GM23338 (cell line): ENCODE measurements around the gene APELA. TPM values are rescaled to one million over a fixed set of nuclear protein-coding genes. Genes with fewer than 3 reads are reported as not detected.
A peak's percentile ranks its signal among the peaks of the same experiment; 100 is the strongest.
"Not testable (repeated sequence)": the region's sequence is repeated elsewhere in the genome, so short reads cannot be mapped to it uniquely, and the experiment has no call there.

Source experiments
- ATAC-seq: fragments of 200-7000 bp; cut with Tn5 transposase; 3 replicates; pipeline ENCODE4 v1.9.1; 2020
- DNase-seq: peaks from one replicate; pipeline ENCODE4 v3.0.0-alpha.2; 2015; ENCODE audit warnings: low spot score
- H2AFZ ChIP-seq: fragments of 200-600 bp; sonication (generic); 2 replicates; pipeline ENCODE4 v1.8.0; 2016; ENCODE audit warnings: antibody characterized with exemption, mild to moderate bottlenecking, moderate library complexity
- H3F3A ChIP-seq: fragments of 200-600 bp; sonication (generic); replicated peaks from 2 replicates; pipeline ENCODE4 v1.8.0; 2017; ENCODE audit warnings: antibody characterized with exemption, mixed run types, low read depth
- H3K27ac ChIP-seq: fragments of 200-600 bp; sonication (generic); 2 replicates; pipeline ENCODE4 v1.6.1; 2016; ENCODE audit warnings: low read depth
- H3K27me3 ChIP-seq: fragments of 200-600 bp; sonication (generic); 2 replicates; pipeline ENCODE4 v1.8.0; 2016; ENCODE audit warnings: mild to moderate bottlenecking, mixed run types, moderate library complexity; ENCODE audit not compliant: insufficient read depth
- H3K36me3 ChIP-seq: fragments of 200-600 bp; sonication (generic); 2 replicates; pipeline ENCODE4 v1.8.0; 2016; ENCODE audit warnings: mild to moderate bottlenecking; ENCODE audit not compliant: insufficient read depth
- H3K4me1 ChIP-seq: fragments of 200-600 bp; sonication (generic); 2 replicates; pipeline ENCODE4 v1.8.0; 2016; ENCODE audit warnings: mild to moderate bottlenecking, moderate library complexity; ENCODE audit not compliant: insufficient read depth
- H3K4me2 ChIP-seq: fragments of 200-600 bp; sonication (generic); 2 replicates; pipeline ENCODE4 v1.7.1; 2017; ENCODE audit warnings: mixed run types
- H3K4me3 ChIP-seq: fragments of 200-600 bp; sonication (generic); 2 replicates; pipeline ENCODE4 v1.6.1; 2016; ENCODE audit warnings: mixed run types
- H3K79me2 ChIP-seq: fragments of 200-600 bp; sonication (generic); replicated peaks from 2 replicates; pipeline ENCODE4 v1.8.0; 2017; ENCODE audit warnings: mild to moderate bottlenecking; ENCODE audit not compliant: insufficient read depth
- H3K9me2 ChIP-seq: fragments of 200-600 bp; sonication (generic); 2 replicates; pipeline ENCODE4 v1.8.0; 2017; ENCODE audit not compliant: insufficient read depth
- H4K20me1 ChIP-seq: fragments of 200-600 bp; sonication (generic); replicated peaks from 2 replicates; pipeline ENCODE4 v1.8.0; 2017; ENCODE audit warnings: mild to moderate bottlenecking; ENCODE audit not compliant: insufficient read depth
- H3K27ac Mint-ChIP-seq: 2 replicates; pipeline ENCODE4 v1.8.0; 2020; ENCODE audit warnings: inconsistent platforms, mild to moderate bottlenecking, moderate library complexity, mixed read lengths
- H3K27me3 Mint-ChIP-seq: 3 replicates; pipeline ENCODE4 v1.8.0; 2022; ENCODE audit warnings: low read depth, mild to moderate bottlenecking, moderate library complexity, mixed read lengths, inconsistent platforms; ENCODE audit not compliant: insufficient read depth, poor library complexity
- H3K36me3 Mint-ChIP-seq: 3 replicates; pipeline ENCODE4 v1.8.0; 2021; ENCODE audit warnings: low read depth, mild to moderate bottlenecking, inconsistent platforms, moderate library complexity, mixed read lengths
- H3K4me1 Mint-ChIP-seq: 3 replicates; pipeline ENCODE4 v1.8.0; 2020; ENCODE audit warnings: mild to moderate bottlenecking, inconsistent platforms, mixed read lengths
- H3K4me3 Mint-ChIP-seq: 3 replicates; pipeline ENCODE4 v1.8.0; 2021; ENCODE audit warnings: moderate library complexity, mild to moderate bottlenecking, inconsistent platforms, mixed read lengths
- H3K9me3 Mint-ChIP-seq: 3 replicates; pipeline ENCODE4 v1.8.0; 2020; ENCODE audit warnings: moderate library complexity, mild to moderate bottlenecking, inconsistent platforms, mixed read lengths
- CREB1 ChIP-seq: fragments of 250-450 bp; sonication (Bioruptor Pico); IDR thresholded peaks from 2 replicates; pipeline ENCODE4 v1.5.0; 2020; ENCODE audit warnings: low read depth, mild to moderate bottlenecking, moderate library complexity
- CTCF ChIP-seq, 2 experiments: fragments of 200-600 bp in 1 of 2; sonication (generic) in 1 of 2; conservative IDR thresholded peaks; 2 replicates each; pipeline versions ENCODE4 v1.5.1 to v1.6.1; 2016 to 2017; ENCODE audit warnings: antibody characterized with exemption in 2 of 2, low read depth in 2 of 2, mild to moderate bottlenecking in 2 of 2, moderate library complexity in 1 of 2
- ETS1 ChIP-seq: IDR thresholded peaks from 2 replicates; pipeline ENCODE4 v1.6.1; 2016; ENCODE audit warnings: antibody characterized with exemption
- EZH2 ChIP-seq: fragments of 200-600 bp; sonication (generic); IDR thresholded peaks from one replicate; pipeline ENCODE4 v1.8.0; 2017; ENCODE audit warnings: antibody characterized with exemption, mild to moderate bottlenecking, low read depth; ENCODE audit not compliant: unreplicated experiment
- EZH2phosphoT487 ChIP-seq: fragments of 200-600 bp; sonication (generic); IDR thresholded peaks from one replicate; pipeline ENCODE4 v1.8.1; 2018; ENCODE audit warnings: antibody characterized with exemption; ENCODE audit not compliant: unreplicated experiment
- NANOG ChIP-seq: IDR thresholded peaks from 2 replicates; pipeline ENCODE4 v1.6.1; 2016; ENCODE audit warnings: antibody characterized with exemption, borderline replicate concordance
- POLR2AphosphoS5 ChIP-seq: IDR thresholded peaks from 2 replicates; pipeline ENCODE4 v1.6.1; 2016; ENCODE audit warnings: antibody characterized with exemption, low read depth
- STAT1 ChIP-seq: IDR thresholded peaks from one replicate; pipeline ENCODE4 v1.6.1; 2016; ENCODE audit warnings: antibody characterized with exemption; ENCODE audit not compliant: unreplicated experiment
- ZNF114 ChIP-seq: fragments of 250-450 bp; sonication (Bioruptor Pico); IDR thresholded peaks from 2 replicates; pipeline ENCODE4 v1.5.0; 2020; ENCODE audit warnings: mild to moderate bottlenecking, moderate library complexity
- ZNF331 ChIP-seq: fragments of 250-450 bp; sonication (Bioruptor Pico); IDR thresholded peaks from 2 replicates; pipeline ENCODE4 v1.5.0; 2020; ENCODE audit warnings: low read depth, mild to moderate bottlenecking, moderate library complexity
- polyA plus RNA-seq: library from polyadenylated mRNA; unstranded; fragments of >200 nt; fragmentation: Nextera tagmentation; extraction: Ambion mirVana; gene quantifications from 2 replicates; pipeline ENCODE4 v1.2.1, GENCODE V29; 2016
- total RNA-seq: library from RNA; depleted of rRNA; stranded (reverse); fragments of >200 nt; shearing (Covaris generic); gene quantifications from 2 replicates; pipeline ENCODE4 v1.2.3, GENCODE V29; 2014

Gene APELA
- total and polyA plus RNA-seq, 2 experiments from 2014 or later, result 114 to 213 TPM

- no peak for ATAC-seq
- Histone ChIP-seq H3K9me2 (0 out of 2 replicates have a peak, but pooled peaks cover 10% of the 10 kb centered on the region), H3K79me2 (no peaks in the 10 kb centered on the region), H3K27me3 (no peaks in the 10 kb centered on the region), H2AFZ (no peak overlapping the region), H3K4me1 (peaks cover 11% of the 10 kb centered on the region; the same call in 1 of the 2 replicates), H3K27ac (peak overlapping the region; percentile 86), H3K36me3 (no peaks in the 10 kb centered on the region), H3F3A (no peaks in the 10 kb centered on the region), H4K20me1 (no peaks in the 10 kb centered on the region), H3K4me3 (no peak overlapping the region), H3K4me2 (no peak overlapping the region)
- no peak overlapping the region for H3K27ac Mint-ChIP-seq
- H3K4me3 Mint-ChIP-seq, result no peak overlapping the region
- peaks cover 3% of the 10 kb centered on the region for H3K27me3 Mint-ChIP-seq
- no peaks in the 10 kb centered on the region for H3K9me3 Mint-ChIP-seq
- H3K36me3 Mint-ChIP-seq, result peaks cover 3% of the 10 kb centered on the region; the same call in 2 of the 3 replicates
- H3K4me1 Mint-ChIP-seq, result peaks cover 17% of the 10 kb centered on the region
- no peak for TF ChIP-seq CREB1 (CRISPR knock-in tag)
- no peak for TF ChIP-seq ZNF114 (CRISPR knock-in tag)
- no peak for TF ChIP-seq EZH2
- no peak for TF ChIP-seq ZNF331 (CRISPR knock-in tag)
- no peak for TF ChIP-seq ETS1
- TF ChIP-seq NANOG, result no peak
- no peak for TF ChIP-seq STAT1
- no peak for DNase-seq
These were observed 28.0 kb downstream of the APELA start for GRCh38 chr4:164904941-164905340.

- H3K79me2 ChIP-seq, result no peaks in the 10 kb centered on the region
- no peaks in the 10 kb centered on the region for H4K20me1 ChIP-seq
- no peak overlapping the region for H3K27ac Mint-ChIP-seq
- H3K27me3 ChIP-seq, result no peaks in the 10 kb centered on the region
- H3K4me1 ChIP-seq, result peaks cover 11% of the 10 kb centered on the region; the same call in 1 of the 2 replicates
- H3K4me1 Mint-ChIP-seq, result peaks cover 17% of the 10 kb centered on the region
- H3K9me3 Mint-ChIP-seq, result no peaks in the 10 kb centered on the region
- ATAC-seq, result no peak
- no peak overlapping the region for H3K4me3 Mint-ChIP-seq
- 0 out of 2 replicates have a peak, but pooled peaks cover 5% of the 10 kb centered on the region for H3K9me2 ChIP-seq
- H3K4me3 ChIP-seq, result no peak overlapping the region
- no peaks in the 10 kb centered on the region for H3K36me3 ChIP-seq
- peak overlapping the region; percentile 80; the same call in 1 of the 2 replicates for H3K27ac ChIP-seq
- H3F3A ChIP-seq, result no peaks in the 10 kb centered on the region
- no peak overlapping the region for H3K4me2 ChIP-seq
- H3K36me3 Mint-ChIP-seq, result peaks cover 3% of the 10 kb centered on the region; the same call in 2 of the 3 replicates
- TF ChIP-seq POLR2AphosphoS5 (no peak), ETS1 (no peak), EZH2phosphoT487 (no peak), CREB1 (CRISPR knock-in tag) (no peak)
- peak overlapping the region; percentile 94; the same call in 1 of the 2 replicates for H2AFZ ChIP-seq
- H3K27me3 Mint-ChIP-seq, result peaks cover 3% of the 10 kb centered on the region
- no peak for DNase-seq
These were observed 29.4 kb downstream of the APELA start for GRCh38 chr4:164906368-164906767.

- not testable (repeated sequence) for H4K20me1 ChIP-seq, H3K79me2 ChIP-seq, H3K27ac Mint-ChIP-seq, H3K9me2 ChIP-seq, H3K27me3 Mint-ChIP-seq, H3K27ac ChIP-seq, H2AFZ ChIP-seq, H3K36me3 ChIP-seq, H3K4me3 Mint-ChIP-seq, H3K36me3 Mint-ChIP-seq, H3K4me1 Mint-ChIP-seq, H3K4me1 ChIP-seq, H3K4me2 ChIP-seq, H3K27me3 ChIP-seq, H3F3A ChIP-seq, H3K4me3 ChIP-seq, H3K9me3 Mint-ChIP-seq
- TF ChIP-seq CTCF (conservative IDR thresholded peaks at IDR 0.05; ENCODE audit: low read depth in 2 of 2), result peak; percentile 58 to 72
- peak; percentile 95 for ATAC-seq
- peak; percentile 51 for DNase-seq
These were observed 36.5 kb downstream of the APELA start for GRCh38 chr4:164913506-164913905.
